LNCaP clone FGC (cell line): ENCODE data around the gene KLK2.

Source experiments
- DNase-seq: peaks from one replicate; pipeline ENCODE4 v3.0.0-alpha.2; 2011; ENCODE audit warnings: low read depth
- H3K4me3 ChIP-seq: 2 replicates; pipeline ENCODE4 v1.5.1; 2011; ENCODE audit warnings: mild to moderate bottlenecking, low read depth, low read length, control low read depth
- TF ChIP-seq, protein P1 (sequence below): IDR thresholded peaks from 2 replicates; pipeline ENCODE4 v1.5.1; 2012; ENCODE audit warnings: mild to moderate bottlenecking; ENCODE audit not compliant: control insufficient read depth, insufficient read depth; ENCODE audit errors: extremely low read depth

The KLK2 gene

DNA sequence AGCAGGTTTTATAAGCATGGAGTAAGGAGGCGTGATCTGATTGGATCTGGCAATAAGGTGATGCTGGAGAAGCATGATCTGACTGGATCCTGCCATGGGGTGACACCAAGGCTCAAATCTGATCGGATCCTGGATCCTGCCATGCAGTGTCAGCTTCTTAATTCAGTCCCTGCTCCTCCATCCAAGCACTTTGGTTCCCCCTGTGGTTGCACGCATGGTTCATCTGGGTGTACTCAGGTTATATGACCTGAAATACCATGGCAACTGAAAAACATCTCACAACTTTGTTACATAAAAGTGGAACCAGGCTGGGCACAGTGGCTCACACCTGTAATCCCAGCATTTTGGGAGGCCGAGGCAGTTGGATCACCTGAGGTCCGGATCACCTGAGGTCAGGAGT, 55.6 kb downstream of the KLK2 start:
- no peak overlapping the region for H3K4me3 ChIP-seq
- DNase-seq = no peak
- TF ChIP-seq, protein P1, sequence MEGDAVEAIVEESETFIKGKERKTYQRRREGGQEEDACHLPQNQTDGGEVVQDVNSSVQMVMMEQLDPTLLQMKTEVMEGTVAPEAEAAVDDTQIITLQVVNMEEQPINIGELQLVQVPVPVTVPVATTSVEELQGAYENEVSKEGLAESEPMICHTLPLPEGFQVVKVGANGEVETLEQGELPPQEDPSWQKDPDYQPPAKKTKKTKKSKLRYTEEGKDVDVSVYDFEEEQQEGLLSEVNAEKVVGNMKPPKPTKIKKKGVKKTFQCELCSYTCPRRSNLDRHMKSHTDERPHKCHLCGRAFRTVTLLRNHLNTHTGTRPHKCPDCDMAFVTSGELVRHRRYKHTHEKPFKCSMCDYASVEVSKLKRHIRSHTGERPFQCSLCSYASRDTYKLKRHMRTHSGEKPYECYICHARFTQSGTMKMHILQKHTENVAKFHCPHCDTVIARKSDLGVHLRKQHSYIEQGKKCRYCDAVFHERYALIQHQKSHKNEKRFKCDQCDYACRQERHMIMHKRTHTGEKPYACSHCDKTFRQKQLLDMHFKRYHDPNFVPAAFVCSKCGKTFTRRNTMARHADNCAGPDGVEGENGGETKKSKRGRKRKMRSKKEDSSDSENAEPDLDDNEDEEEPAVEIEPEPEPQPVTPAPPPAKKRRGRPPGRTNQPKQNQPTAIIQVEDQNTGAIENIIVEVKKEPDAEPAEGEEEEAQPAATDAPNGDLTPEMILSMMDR = no peak
